B cell (primary cell): ENCODE results near the gene PTGIR. TPM values are rescaled to one million over a fixed set of nuclear protein-coding genes. Genes with fewer than 3 reads are reported as not detected.

Experiments
- ATAC-seq: fragments of 200-7000 bp; cut with Tn5 transposase; one replicate; pipeline ENCODE4 v1.10.0; 2021; ENCODE audit warnings: low read depth, mild to moderate bottlenecking, moderate number of reproducible peaks, moderate library complexity
- CTCF ChIA-PET: fragments of 350-600 bp; sonication (Branson Sonifier 250); formaldehyde crosslinking; loops from one replicate; lab custom pipeline; 2021; ENCODE audit warnings: antibody characterized with exemption, inconsistent platforms; lab: Charles Lee
- POLR2A ChIA-PET: fragments of 350-600 bp; sonication (Branson Sonifier 250); formaldehyde crosslinking; loops from one replicate; lab custom pipeline; 2021; ENCODE audit warnings: antibody characterized with exemption; lab: Charles Lee
- DNase-seq: peaks from one replicate; pipeline ENCODE4 v3.0.0; 2013
- H2AFZ ChIP-seq: 2 replicates; pipeline ENCODE4 v1.6.1; 2012; ENCODE audit warnings: mild to moderate bottlenecking, low read depth, low read length; ENCODE audit not compliant: insufficient read depth, poor library complexity, severe bottlenecking
- H3K27ac ChIP-seq, 2 donors: 1 replicate in 1 of 2; 2 replicates in 1 of 2; pipeline ENCODE4 v1.5.1; 2012 to 2013; ENCODE audit warnings: low read length in 2 of 2, mild to moderate bottlenecking in 2 of 2, moderate library complexity in 1 of 2
- H3K27me3 ChIP-seq, 4 experiments: fragments of 200-600 bp in 1 of 4; sonication (generic) in 1 of 4; replicated peaks in 1 of 4; 1 replicate in 2 of 4; 2 replicates in 2 of 4; pipeline versions ENCODE4 v1.6.1 to v1.7.0; 2013 to 2016; ENCODE audit warnings: low read length in 3 of 4, mild to moderate bottlenecking in 2 of 4, mixed read lengths in 1 of 4, moderate library complexity in 1 of 4; ENCODE audit not compliant: insufficient read depth in 4 of 4, control insufficient read depth in 3 of 4; ENCODE audit errors: control extremely low read depth in 1 of 4
- H3K36me3 ChIP-seq, 2 experiments: replicated peaks in 1 of 2; 1 replicate in 1 of 2; 2 replicates in 1 of 2; pipeline versions ENCODE4 v1.6.1 to v1.7.1; 2013; ENCODE audit warnings: low read length in 1 of 2; ENCODE audit not compliant: insufficient read depth in 2 of 2, control insufficient read depth in 1 of 2; ENCODE audit errors: control extremely low read depth in 1 of 2, extremely low read depth in 1 of 2
- H3K4me1 ChIP-seq, 2 donors: fragments of 200-600 bp in 1 of 2; sonication (generic) in 1 of 2; 1 replicate in 1 of 2; 2 replicates in 1 of 2; pipeline versions ENCODE4 v1.5.1 to v1.6.1; 2013 to 2017; ENCODE audit warnings: low read length in 2 of 2; ENCODE audit not compliant: control insufficient read depth in 2 of 2, insufficient read depth in 2 of 2
- H3K4me2 ChIP-seq: replicated peaks from 2 replicates; pipeline ENCODE3; 2012; ENCODE audit warnings: mild to moderate bottlenecking, low read depth, low read length; ENCODE audit not compliant: poor library complexity, severe bottlenecking
- H3K4me3 ChIP-seq, 5 experiments: fragments of 200-600 bp in 1 of 5; sonication (generic) in 1 of 5; 1 replicate in 3 of 5; 2 replicates in 2 of 5; pipeline versions ENCODE4 v1.5.1 to v1.7.0; 2011 to 2016; ENCODE audit warnings: low read length in 4 of 5, mild to moderate bottlenecking in 4 of 5, low read depth in 2 of 5, control low read depth in 1 of 5, moderate library complexity in 1 of 5; ENCODE audit not compliant: insufficient read depth in 1 of 5; ENCODE audit errors: control extremely low read depth in 1 of 5, extremely low read depth in 1 of 5
- H3K79me2 ChIP-seq: fragments of 200-600 bp; sonication (generic); one replicate; pipeline ENCODE4 v1.6.0; 2016; ENCODE audit warnings: low read length; ENCODE audit not compliant: control insufficient read depth, insufficient read depth
- H3K9ac ChIP-seq: fragments of 200-600 bp; sonication (generic); 2 replicates; pipeline ENCODE4 v1.6.1; 2017; ENCODE audit warnings: mild to moderate bottlenecking, low read length, moderate library complexity
- H3K9me3 ChIP-seq, 3 donors: one replicate each; pipeline versions ENCODE4 v1.6.1 to v1.7.1; 2013; ENCODE audit warnings: low read length in 2 of 3; ENCODE audit not compliant: control insufficient read depth in 2 of 3, insufficient read depth in 1 of 3; ENCODE audit errors: control extremely low read depth in 1 of 3
- H4K20me1 ChIP-seq: 2 replicates; pipeline ENCODE4 v1.6.0; 2012; ENCODE audit warnings: mild to moderate bottlenecking, low read length; ENCODE audit not compliant: insufficient read depth, control insufficient read depth, poor library complexity, severe bottlenecking
- H3K27ac Mint-ChIP-seq: one replicate; pipeline ENCODE4 v1.8.0; 2021; ENCODE audit warnings: mixed read lengths
- H3K27me3 Mint-ChIP-seq: one replicate; pipeline ENCODE4 v1.8.0; 2021; ENCODE audit warnings: mixed read lengths
- H3K4me1 Mint-ChIP-seq: one replicate; pipeline ENCODE4 v1.8.0; 2021; ENCODE audit warnings: mixed read lengths
- H3K4me3 Mint-ChIP-seq: one replicate; pipeline ENCODE4 v1.8.0; 2021; ENCODE audit warnings: mixed read lengths
- H3K9me3 Mint-ChIP-seq: one replicate; pipeline ENCODE4 v1.8.0; 2022; ENCODE audit warnings: mixed read lengths; ENCODE audit not compliant: insufficient read depth
- EZH2 ChIP-seq: IDR thresholded peaks from 2 replicates; pipeline ENCODE4 v1.6.1; 2012; ENCODE audit warnings: borderline replicate concordance, low read depth, mild to moderate bottlenecking, moderate library complexity, low read length; ENCODE audit not compliant: insufficient read depth, poor library complexity, severe bottlenecking
- WGBS: methylation state at CpG from one replicate; pipeline ENCODE4 v1.1.5; 2013; ENCODE audit warnings: missing lambda C conversion rate; ENCODE audit not compliant: insufficient coverage; 5-methylcytosine and 5-hydroxymethylcytosine counted together
- intact Hi-C: fragments of 100-400 bp; cut with micrococcal nuclease; formaldehyde crosslinking; loops from one replicate; pipeline ENCODE4 v1.10.0; 2022
- polyA plus RNA-seq: library from polyadenylated mRNA; depleted of rRNA; stranded (reverse); fragments of >200 nt; gene quantifications from 2 replicates; pipeline ENCODE4 v1.2.3, GENCODE V29; 2012
- total RNA-seq, 2 donors: library from RNA; stranded (reverse); fragments of 120-200 nt in 1 of 2; gene quantifications; 1 replicate in 1 of 2; 2 replicates in 1 of 2; pipeline versions ENCODE4 v1.2.3 to v1.2.4, GENCODE V29; 2013 to 2022
- TF ChIP-seq, protein P1 (sequence below): fragments of 200-600 bp; IDR thresholded peaks from one replicate; pipeline ENCODE4 v1.8.0; 2022; ENCODE audit warnings: antibody characterized with exemption, mild to moderate bottlenecking

PTGIR gene
- total and polyA plus RNA-seq, 2 donors (not counting 1 experiment from before 2014, with no cell fraction given), result 1.9 to 2.1 TPM

DNA sequence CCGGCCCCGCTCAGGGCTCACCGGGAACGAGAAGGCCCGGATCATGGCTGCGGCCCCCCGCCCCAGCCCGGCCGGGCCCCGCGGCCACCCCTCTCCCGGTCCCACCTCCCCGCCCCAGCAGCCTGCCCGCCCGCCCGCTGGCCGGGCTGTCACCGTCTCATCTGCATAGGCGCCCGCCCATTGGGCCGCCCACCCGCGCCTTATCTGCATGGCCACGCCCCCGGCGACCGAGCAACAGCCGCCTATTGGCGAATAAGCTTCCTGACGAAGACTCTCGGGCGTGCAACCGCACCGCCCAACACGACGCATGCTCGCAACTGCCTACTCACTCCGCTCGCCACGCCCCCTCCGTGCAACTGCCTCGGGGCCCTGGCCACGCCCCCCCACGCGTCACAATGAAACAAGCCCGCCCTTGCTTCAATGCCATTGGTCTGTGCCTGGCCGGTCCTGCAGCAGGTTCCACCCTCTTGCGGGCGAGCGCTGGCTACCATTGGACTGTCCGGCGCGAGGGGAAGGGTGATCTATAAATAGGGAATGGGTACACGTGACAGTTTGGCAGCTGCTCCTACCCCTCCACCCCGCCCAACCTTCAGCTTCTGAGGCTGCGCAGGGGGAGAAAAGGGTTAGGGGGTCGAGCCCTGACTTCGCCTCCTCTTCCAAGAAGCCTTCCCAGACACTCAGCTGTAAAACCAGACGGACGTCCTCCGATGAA is 36.3 kb upstream of the PTGIR start, which contains the start of gene DACT3:
Gene DACT3, minus strand, starts transcription at position 163 of the 712 bp plus-strand sequence. Its CDS starts 118 bp downstream, at position 45.
- H3K9ac ChIP-seq, result peak within 1 kb of the TSS; percentile 67
- ATAC-seq (peak; percentile 88), DNase-seq (peak; percentile 100)
- ChIA-PET POLR2A (interaction anchor here (0.5 to 2.4 kb wide), 14 partner anchors 19 to 1569 kb away, joined by 3 to 30 read pairs (median 6); partner anchors contain the start of gene CALM3), CTCF (interaction anchor here (0.7 to 12.3 kb wide), 26 partner anchors 8 to 261 kb away, joined by 3 to 447 read pairs (median 6); partner anchors contain the start of genes CALM3, GNG8 and PTGIR)
- intact Hi-C loops, result loop anchor here (1.0 to 2.0 kb wide), 9 partner anchors 27 to 452 kb away; partner anchors contain the start of genes ARHGAP35, FKRP, SLC1A5 and STRN4
- H3K4me3 ChIP-seq, result peak within 1 kb of the TSS; percentile 26 to 67 (median 52)
- H3K36me3 ChIP-seq, result no peaks in the 10 kb centered on the region
- H3K79me2 ChIP-seq, result no peaks in the 10 kb centered on the region
- peaks cover 23% of the 10 kb centered on the region for H3K4me1 Mint-ChIP-seq
- peaks cover 28 to 31% of the 10 kb centered on the region in 2 donors for H3K4me1 ChIP-seq
- TF ChIP-seq, protein P1, sequence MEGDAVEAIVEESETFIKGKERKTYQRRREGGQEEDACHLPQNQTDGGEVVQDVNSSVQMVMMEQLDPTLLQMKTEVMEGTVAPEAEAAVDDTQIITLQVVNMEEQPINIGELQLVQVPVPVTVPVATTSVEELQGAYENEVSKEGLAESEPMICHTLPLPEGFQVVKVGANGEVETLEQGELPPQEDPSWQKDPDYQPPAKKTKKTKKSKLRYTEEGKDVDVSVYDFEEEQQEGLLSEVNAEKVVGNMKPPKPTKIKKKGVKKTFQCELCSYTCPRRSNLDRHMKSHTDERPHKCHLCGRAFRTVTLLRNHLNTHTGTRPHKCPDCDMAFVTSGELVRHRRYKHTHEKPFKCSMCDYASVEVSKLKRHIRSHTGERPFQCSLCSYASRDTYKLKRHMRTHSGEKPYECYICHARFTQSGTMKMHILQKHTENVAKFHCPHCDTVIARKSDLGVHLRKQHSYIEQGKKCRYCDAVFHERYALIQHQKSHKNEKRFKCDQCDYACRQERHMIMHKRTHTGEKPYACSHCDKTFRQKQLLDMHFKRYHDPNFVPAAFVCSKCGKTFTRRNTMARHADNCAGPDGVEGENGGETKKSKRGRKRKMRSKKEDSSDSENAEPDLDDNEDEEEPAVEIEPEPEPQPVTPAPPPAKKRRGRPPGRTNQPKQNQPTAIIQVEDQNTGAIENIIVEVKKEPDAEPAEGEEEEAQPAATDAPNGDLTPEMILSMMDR, result no peak
- no peak for TF ChIP-seq EZH2
- peak within 1 kb of the TSS; percentile 32 to 54 for H3K27ac ChIP-seq
- H2AFZ ChIP-seq, result peak within 1 kb of the TSS; percentile 67
- peak within 1 kb of the TSS; percentile 85 for H3K27ac Mint-ChIP-seq
- peaks cover 0 to 9% (median 2%) of the 10 kb centered on the region in 3 donors for H3K9me3 ChIP-seq
- peak within 1 kb of the TSS; percentile 85 for H3K4me3 Mint-ChIP-seq
- H4K20me1 ChIP-seq, result no peaks in the 10 kb centered on the region
- no peaks in the 10 kb centered on the region for H3K9me3 Mint-ChIP-seq
- H3K4me2 ChIP-seq, result peak within 1 kb of the TSS; percentile 94
- peaks cover 18% of the 10 kb centered on the region for H3K27me3 Mint-ChIP-seq
- H3K27me3 ChIP-seq, result peaks cover 0 to 38% (median 22%) of the 10 kb centered on the region in 4 experiments
- WGBS, result under 1% methylated on average over 48 of the region's 61 CpGs
